H1 (cell line): ENCODE results near the gene ANKRD9. TPM values are rescaled to one million over a fixed set of nuclear protein-coding genes. Genes with fewer than 3 reads are reported as not detected.

Experiments used
- CBX8 ChIP-seq: fragments of 300-800, 300-1000 bp; sonication (generic); IDR thresholded peaks from 2 replicates; pipeline ENCODE4 v1.7.1; 2016; ENCODE audit warnings: low read depth, low read length, borderline replicate concordance
- CHD1 ChIP-seq: IDR thresholded peaks from 2 replicates; pipeline ENCODE4 v1.6.1; 2012; ENCODE audit warnings: low read depth, low read length, improper control_type of control experiment
- RFX5 ChIP-seq: IDR thresholded peaks from 2 replicates; pipeline ENCODE4 v1.6.1; 2011; ENCODE audit warnings: low read depth, low read length, improper control_type of control experiment, borderline replicate concordance
- SAP30 ChIP-seq: fragments of 300-600 bp; sonication (generic); IDR thresholded peaks from 2 replicates; pipeline ENCODE4 v1.7.1; 2012; ENCODE audit warnings: low read length, moderate library complexity, mild to moderate bottlenecking, inconsistent platforms; ENCODE audit not compliant: insufficient read depth, insufficient replicate concordance
- SIN3A ChIP-seq, 2 experiments: IDR thresholded peaks in 1 of 2; conservative IDR thresholded peaks in 1 of 2; 2 replicates each; pipeline ENCODE4 v1.6.1; 2011 to 2012; ENCODE audit warnings: low read length in 2 of 2, improper control_type of control experiment in 1 of 2, low read depth in 1 of 2, mild to moderate bottlenecking in 1 of 2
- SP4 ChIP-seq: IDR thresholded peaks from 2 replicates; pipeline ENCODE4 v1.6.1; 2012; ENCODE audit warnings: low read length, inconsistent platforms
- TEAD4 ChIP-seq: IDR thresholded peaks from 2 replicates; pipeline ENCODE4 v1.6.1; 2012; ENCODE audit warnings: low read depth, low read length, inconsistent platforms, mixed read lengths
- polyA plus RNA-seq, 7 experiments: library from polyadenylated mRNA; depleted of rRNA in 3 of 7; stranded (reverse) in 5 of 7; unstranded in 2 of 7; fragments of >200 nt in 5 of 7; fragments of 200-250 nt in 2 of 7; gene quantifications; 1 replicate in 5 of 7; 2 replicates in 1 of 7; 4 replicates in 1 of 7; pipeline versions ENCODE4 v1.2.1 to v1.2.3, GENCODE V29; 2011 to 2013; ENCODE audit warnings: missing spikeins in 2 of 7, mixed read lengths in 2 of 7
- total RNA-seq: library from RNA; stranded (reverse); fragmentation: NEBNext Ultra II Directional; extraction: Animal tissue kit (Norgen Biotek cat#: 25700); gene quantifications from 2 replicates; pipeline ENCODE4 v1.2.1, GENCODE V29; 2021
- TF ChIP-seq, protein P1 (sequence below): fragments of 300-600 bp; sonication (generic); IDR thresholded peaks from 2 replicates; pipeline ENCODE4 v1.7.1; 2012; ENCODE audit warnings: low read length, moderate library complexity, mild to moderate bottlenecking, inconsistent platforms; ENCODE audit not compliant: insufficient replicate concordance
- TF ChIP-seq, protein P2 (sequence below): IDR thresholded peaks from 2 replicates; pipeline ENCODE4 v1.6.1; 2011; ENCODE audit warnings: low read length, improper control_type of control experiment

The ANKRD9 gene
- total and polyA plus RNA-seq, 2 of the 8 experiments (the other 6 are each of a cell fraction or from before 2014, with no cell fraction given), result 37.0 to 41.8 TPM

DNA sequence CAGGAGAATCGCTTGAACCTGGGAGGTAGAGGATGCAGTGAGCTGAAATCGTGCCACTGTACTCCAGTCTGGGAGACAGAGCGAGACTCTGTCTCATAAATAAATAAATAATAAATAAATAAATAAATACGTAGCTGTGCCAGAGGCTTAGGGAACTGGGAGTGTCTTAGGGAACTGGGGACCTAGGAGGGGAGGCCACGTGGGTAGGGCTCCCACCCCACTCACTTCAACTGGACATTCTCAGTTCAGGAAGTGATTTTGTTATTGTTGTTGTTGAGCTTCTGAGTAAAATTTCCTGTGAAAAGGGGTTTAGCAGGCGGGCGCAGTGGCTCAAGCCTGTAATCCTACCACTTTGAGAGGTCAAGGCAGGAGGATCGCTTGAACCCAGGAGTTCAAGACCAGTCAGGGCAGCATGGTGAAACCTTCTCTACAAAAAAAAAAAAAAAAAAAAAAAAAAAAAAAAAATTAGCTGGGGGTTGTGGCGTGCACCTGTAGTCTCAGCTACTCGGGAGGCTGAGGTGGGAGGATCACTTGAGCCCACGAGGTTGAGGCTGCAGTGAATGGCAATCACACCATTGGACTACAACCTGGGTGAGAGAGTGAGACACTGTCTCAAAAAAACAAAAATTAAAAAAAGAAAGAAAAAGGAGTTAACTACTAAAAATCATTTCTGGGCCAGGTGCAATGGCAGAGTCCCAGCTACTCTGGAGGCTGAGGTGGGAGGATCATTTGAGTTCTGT is 19.0 kb upstream of the ANKRD9 start (continued):
- TF ChIP-seq, protein P1, sequence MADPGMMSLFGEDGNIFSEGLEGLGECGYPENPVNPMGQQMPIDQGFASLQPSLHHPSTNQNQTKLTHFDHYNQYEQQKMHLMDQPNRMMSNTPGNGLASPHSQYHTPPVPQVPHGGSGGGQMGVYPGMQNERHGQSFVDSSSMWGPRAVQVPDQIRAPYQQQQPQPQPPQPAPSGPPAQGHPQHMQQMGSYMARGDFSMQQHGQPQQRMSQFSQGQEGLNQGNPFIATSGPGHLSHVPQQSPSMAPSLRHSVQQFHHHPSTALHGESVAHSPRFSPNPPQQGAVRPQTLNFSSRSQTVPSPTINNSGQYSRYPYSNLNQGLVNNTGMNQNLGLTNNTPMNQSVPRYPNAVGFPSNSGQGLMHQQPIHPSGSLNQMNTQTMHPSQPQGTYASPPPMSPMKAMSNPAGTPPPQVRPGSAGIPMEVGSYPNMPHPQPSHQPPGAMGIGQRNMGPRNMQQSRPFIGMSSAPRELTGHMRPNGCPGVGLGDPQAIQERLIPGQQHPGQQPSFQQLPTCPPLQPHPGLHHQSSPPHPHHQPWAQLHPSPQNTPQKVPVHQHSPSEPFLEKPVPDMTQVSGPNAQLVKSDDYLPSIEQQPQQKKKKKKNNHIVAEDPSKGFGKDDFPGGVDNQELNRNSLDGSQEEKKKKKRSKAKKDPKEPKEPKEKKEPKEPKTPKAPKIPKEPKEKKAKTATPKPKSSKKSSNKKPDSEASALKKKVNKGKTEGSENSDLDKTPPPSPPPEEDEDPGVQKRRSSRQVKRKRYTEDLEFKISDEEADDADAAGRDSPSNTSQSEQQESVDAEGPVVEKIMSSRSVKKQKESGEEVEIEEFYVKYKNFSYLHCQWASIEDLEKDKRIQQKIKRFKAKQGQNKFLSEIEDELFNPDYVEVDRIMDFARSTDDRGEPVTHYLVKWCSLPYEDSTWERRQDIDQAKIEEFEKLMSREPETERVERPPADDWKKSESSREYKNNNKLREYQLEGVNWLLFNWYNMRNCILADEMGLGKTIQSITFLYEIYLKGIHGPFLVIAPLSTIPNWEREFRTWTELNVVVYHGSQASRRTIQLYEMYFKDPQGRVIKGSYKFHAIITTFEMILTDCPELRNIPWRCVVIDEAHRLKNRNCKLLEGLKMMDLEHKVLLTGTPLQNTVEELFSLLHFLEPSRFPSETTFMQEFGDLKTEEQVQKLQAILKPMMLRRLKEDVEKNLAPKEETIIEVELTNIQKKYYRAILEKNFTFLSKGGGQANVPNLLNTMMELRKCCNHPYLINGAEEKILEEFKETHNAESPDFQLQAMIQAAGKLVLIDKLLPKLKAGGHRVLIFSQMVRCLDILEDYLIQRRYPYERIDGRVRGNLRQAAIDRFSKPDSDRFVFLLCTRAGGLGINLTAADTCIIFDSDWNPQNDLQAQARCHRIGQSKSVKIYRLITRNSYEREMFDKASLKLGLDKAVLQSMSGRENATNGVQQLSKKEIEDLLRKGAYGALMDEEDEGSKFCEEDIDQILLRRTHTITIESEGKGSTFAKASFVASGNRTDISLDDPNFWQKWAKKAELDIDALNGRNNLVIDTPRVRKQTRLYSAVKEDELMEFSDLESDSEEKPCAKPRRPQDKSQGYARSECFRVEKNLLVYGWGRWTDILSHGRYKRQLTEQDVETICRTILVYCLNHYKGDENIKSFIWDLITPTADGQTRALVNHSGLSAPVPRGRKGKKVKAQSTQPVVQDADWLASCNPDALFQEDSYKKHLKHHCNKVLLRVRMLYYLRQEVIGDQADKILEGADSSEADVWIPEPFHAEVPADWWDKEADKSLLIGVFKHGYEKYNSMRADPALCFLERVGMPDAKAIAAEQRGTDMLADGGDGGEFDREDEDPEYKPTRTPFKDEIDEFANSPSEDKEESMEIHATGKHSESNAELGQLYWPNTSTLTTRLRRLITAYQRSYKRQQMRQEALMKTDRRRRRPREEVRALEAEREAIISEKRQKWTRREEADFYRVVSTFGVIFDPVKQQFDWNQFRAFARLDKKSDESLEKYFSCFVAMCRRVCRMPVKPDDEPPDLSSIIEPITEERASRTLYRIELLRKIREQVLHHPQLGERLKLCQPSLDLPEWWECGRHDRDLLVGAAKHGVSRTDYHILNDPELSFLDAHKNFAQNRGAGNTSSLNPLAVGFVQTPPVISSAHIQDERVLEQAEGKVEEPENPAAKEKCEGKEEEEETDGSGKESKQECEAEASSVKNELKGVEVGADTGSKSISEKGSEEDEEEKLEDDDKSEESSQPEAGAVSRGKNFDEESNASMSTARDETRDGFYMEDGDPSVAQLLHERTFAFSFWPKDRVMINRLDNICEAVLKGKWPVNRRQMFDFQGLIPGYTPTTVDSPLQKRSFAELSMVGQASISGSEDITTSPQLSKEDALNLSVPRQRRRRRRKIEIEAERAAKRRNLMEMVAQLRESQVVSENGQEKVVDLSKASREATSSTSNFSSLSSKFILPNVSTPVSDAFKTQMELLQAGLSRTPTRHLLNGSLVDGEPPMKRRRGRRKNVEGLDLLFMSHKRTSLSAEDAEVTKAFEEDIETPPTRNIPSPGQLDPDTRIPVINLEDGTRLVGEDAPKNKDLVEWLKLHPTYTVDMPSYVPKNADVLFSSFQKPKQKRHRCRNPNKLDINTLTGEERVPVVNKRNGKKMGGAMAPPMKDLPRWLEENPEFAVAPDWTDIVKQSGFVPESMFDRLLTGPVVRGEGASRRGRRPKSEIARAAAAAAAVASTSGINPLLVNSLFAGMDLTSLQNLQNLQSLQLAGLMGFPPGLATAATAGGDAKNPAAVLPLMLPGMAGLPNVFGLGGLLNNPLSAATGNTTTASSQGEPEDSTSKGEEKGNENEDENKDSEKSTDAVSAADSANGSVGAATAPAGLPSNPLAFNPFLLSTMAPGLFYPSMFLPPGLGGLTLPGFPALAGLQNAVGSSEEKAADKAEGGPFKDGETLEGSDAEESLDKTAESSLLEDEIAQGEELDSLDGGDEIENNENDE, result no peak
- TF ChIP-seq SIN3A (conservative IDR thresholded peaks at IDR 0.05 in 1 of 2, IDR thresholded peaks at IDR 0.05 in 1 of 2; ENCODE audit: low read depth in 1 of 2, low read length in 2 of 2) (no peak), CHD1 (no peak), TEAD4 (no peak), CBX8 (no peak), SP4 (no peak), SAP30 (no peak), RFX5 (no peak)
- TF ChIP-seq, protein P2, sequence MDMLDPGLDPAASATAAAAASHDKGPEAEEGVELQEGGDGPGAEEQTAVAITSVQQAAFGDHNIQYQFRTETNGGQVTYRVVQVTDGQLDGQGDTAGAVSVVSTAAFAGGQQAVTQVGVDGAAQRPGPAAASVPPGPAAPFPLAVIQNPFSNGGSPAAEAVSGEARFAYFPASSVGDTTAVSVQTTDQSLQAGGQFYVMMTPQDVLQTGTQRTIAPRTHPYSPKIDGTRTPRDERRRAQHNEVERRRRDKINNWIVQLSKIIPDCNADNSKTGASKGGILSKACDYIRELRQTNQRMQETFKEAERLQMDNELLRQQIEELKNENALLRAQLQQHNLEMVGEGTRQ, result no peak
